WTC11 (cell line): ENCODE data around the gene HNRNPC. TPM values are rescaled to one million over a fixed set of nuclear protein-coding genes. Genes with fewer than 3 reads are reported as not detected.

Source experiments
- ATAC-seq: fragments of 200-7000 bp; cut with Tn5 transposase; 2 replicates; pipeline ENCODE4 v1.10.0; 2021; ENCODE audit warnings: mild to moderate bottlenecking, moderate library complexity
- CTCF ChIA-PET: fragments of 300-600 bp; sonication (Branson Sonifier 250); formaldehyde crosslinking; loops from one replicate; lab custom pipeline; 2021; ENCODE audit warnings: antibody characterized with exemption; lab: Charles Lee
- POLR2A ChIA-PET: fragments of 350-600 bp; sonication (Branson Sonifier 250); formaldehyde crosslinking; loops from one replicate; lab custom pipeline; 2021; ENCODE audit warnings: antibody characterized with exemption; lab: Charles Lee
- DNase-seq: peaks from one replicate; pipeline ENCODE4 v3.0.0; 2021; ENCODE audit warnings: low spot score
- H3K27ac Mint-ChIP-seq: 2 replicates; pipeline ENCODE4 v1.8.0; 2021; ENCODE audit warnings: mixed read lengths
- H3K27me3 Mint-ChIP-seq: 2 replicates; pipeline ENCODE4 v1.8.0; 2021; ENCODE audit warnings: low read depth, mild to moderate bottlenecking, moderate library complexity, mixed read lengths
- H3K36me3 Mint-ChIP-seq: 2 replicates; pipeline ENCODE4 v1.8.0; 2021; ENCODE audit warnings: mixed read lengths
- H3K4me1 Mint-ChIP-seq: 2 replicates; pipeline ENCODE4 v1.8.0; 2022; ENCODE audit warnings: mixed read lengths
- H3K4me3 Mint-ChIP-seq: 2 replicates; pipeline ENCODE4 v1.8.0; 2021; ENCODE audit warnings: mild to moderate bottlenecking, moderate library complexity, mixed read lengths
- H3K9me3 Mint-ChIP-seq: 2 replicates; pipeline ENCODE4 v1.8.0; 2021; ENCODE audit warnings: mixed read lengths
- CBFB ChIP-seq: sonication (generic); formaldehyde crosslinking; IDR thresholded peaks from 2 replicates; pipeline ENCODE4 v1.8.1; 2022; ENCODE audit warnings: mild to moderate bottlenecking, low read depth, missing genetic modification reagents
- CREB1 ChIP-seq: sonication (generic); formaldehyde crosslinking; IDR thresholded peaks from 2 replicates; pipeline ENCODE4 v1.8.0; 2023; ENCODE audit warnings: mild to moderate bottlenecking, missing genetic modification reagents
- ELF4 ChIP-seq: sonication (generic); formaldehyde crosslinking; IDR thresholded peaks from 2 replicates; pipeline ENCODE4 v1.8.1; 2022; ENCODE audit warnings: low read depth, mild to moderate bottlenecking, moderate library complexity, missing genetic modification reagents
- ESRRA ChIP-seq: sonication (generic); formaldehyde crosslinking; IDR thresholded peaks from 2 replicates; pipeline ENCODE4 v1.8.1; 2022; ENCODE audit warnings: mild to moderate bottlenecking, missing genetic modification reagents, borderline replicate concordance
- ETV6 ChIP-seq: sonication (generic); formaldehyde crosslinking; IDR thresholded peaks from 2 replicates; pipeline ENCODE4 v1.8.1; 2022; ENCODE audit warnings: mild to moderate bottlenecking, missing genetic modification reagents
- FOXP1 ChIP-seq: sonication (generic); formaldehyde crosslinking; IDR thresholded peaks from 2 replicates; pipeline ENCODE4 v1.8.0; 2022; ENCODE audit warnings: missing genetic modification reagents, mild to moderate bottlenecking, moderate library complexity, borderline replicate concordance
- GRHL2 ChIP-seq: fragments of 250-450 bp; sonication (Bioruptor Pico); IDR thresholded peaks from 2 replicates; pipeline ENCODE4 v1.8.0; 2022; ENCODE audit warnings: mild to moderate bottlenecking, moderate library complexity; ENCODE audit not compliant: insufficient replicate concordance, severe bottlenecking
- MLX ChIP-seq: sonication (generic); formaldehyde crosslinking; IDR thresholded peaks from 2 replicates; pipeline ENCODE4 v1.8.1; 2023; ENCODE audit warnings: mild to moderate bottlenecking, missing genetic modification reagents, moderate library complexity
- MXD4 ChIP-seq: fragments of 250-450 bp; sonication (Bioruptor Pico); IDR thresholded peaks from 2 replicates; pipeline ENCODE4 v1.8.0; 2021; ENCODE audit warnings: mild to moderate bottlenecking, moderate library complexity, borderline replicate concordance
- NFE2L1 ChIP-seq: sonication (generic); formaldehyde crosslinking; IDR thresholded peaks from 2 replicates; pipeline ENCODE4 v1.8.1; 2023; ENCODE audit warnings: missing genetic modification reagents
- PRDM15 ChIP-seq: sonication (generic); formaldehyde crosslinking; IDR thresholded peaks from 2 replicates; pipeline ENCODE4 v1.8.0; 2022; ENCODE audit warnings: missing genetic modification reagents
- RORB ChIP-seq: fragments of 250-450 bp; sonication (Bioruptor Pico); IDR thresholded peaks from 2 replicates; pipeline ENCODE4 v1.9.0; 2021; ENCODE audit warnings: mild to moderate bottlenecking
- SOX15 ChIP-seq: fragments of 250-450 bp; sonication (Bioruptor Pico); IDR thresholded peaks from 2 replicates; pipeline ENCODE4 v1.9.0; 2021; ENCODE audit warnings: mild to moderate bottlenecking
- ZBTB43 ChIP-seq: sonication (generic); formaldehyde crosslinking; IDR thresholded peaks from 2 replicates; pipeline ENCODE4 v1.8.1; 2023; ENCODE audit warnings: mild to moderate bottlenecking, missing genetic modification reagents
- ZMAT4 ChIP-seq: fragments of 250-450 bp; sonication (Bioruptor Pico); IDR thresholded peaks from 2 replicates; pipeline ENCODE4 v1.9.0; 2021; ENCODE audit warnings: mild to moderate bottlenecking
- ZNF121 ChIP-seq: sonication (generic); formaldehyde crosslinking; IDR thresholded peaks from 2 replicates; pipeline ENCODE4 v1.8.0; 2023; ENCODE audit warnings: missing genetic modification reagents
- ZNF263 ChIP-seq: sonication (generic); formaldehyde crosslinking; IDR thresholded peaks from 2 replicates; pipeline ENCODE4 v1.8.1; 2022; ENCODE audit warnings: low read depth, mild to moderate bottlenecking, moderate library complexity, missing genetic modification reagents
- ZNF396 ChIP-seq: fragments of 250-450 bp; sonication (Bioruptor Pico); IDR thresholded peaks from 2 replicates; pipeline ENCODE4 v1.8.0; 2021; ENCODE audit warnings: mild to moderate bottlenecking, moderate library complexity, borderline replicate concordance
- total RNA-seq: library from RNA; stranded (reverse); gene quantifications from 3 replicates; pipeline ENCODE4 v1.2.3, GENCODE V29; 2021
- TF ChIP-seq, protein P1 (sequence below): sonication (generic); formaldehyde crosslinking; IDR thresholded peaks from 2 replicates; pipeline ENCODE4 v1.8.1; 2022; ENCODE audit warnings: missing genetic modification reagents, borderline replicate concordance
- TF ChIP-seq, protein P2 (sequence below): sonication (generic); formaldehyde crosslinking; IDR thresholded peaks from 2 replicates; pipeline ENCODE4 v1.8.1; 2023; ENCODE audit warnings: mild to moderate bottlenecking, missing genetic modification reagents, moderate library complexity

Gene HNRNPC
- total RNA-seq, 1 experiment from 2014 or later = 982 TPM

GRCh38 chr14:21227150-21227549 is 42.1 kb downstream of the HNRNPC start:
- Mint-ChIP-seq H3K4me3 (no peak overlapping the region), H3K27me3 (no peaks in the 10 kb centered on the region), H3K4me1 (peaks cover 39% of the 10 kb centered on the region), H3K9me3 (no peaks in the 10 kb centered on the region), H3K27ac (peak overlapping the region; percentile 51), H3K36me3 (peaks cover 83% of the 10 kb centered on the region)
- POLR2A ChIA-PET = interaction anchor here (0.6 kb wide), 1 partner anchor 48 kb away, joined by 7 read pairs; no protein-coding TSS in a partner anchor
- CTCF ChIA-PET = no interaction called here
- TF ChIP-seq RORB (CRISPR knock-in tag) (no peak), ZBTB43 (CRISPR knock-in tag) (no peak), CBFB (CRISPR knock-in tag) (no peak), ZNF263 (CRISPR knock-in tag) (no peak), CREB1 (CRISPR knock-in tag) (no peak), MXD4 (CRISPR knock-in tag) (no peak), SOX15 (CRISPR knock-in tag) (no peak), ZMAT4 (CRISPR knock-in tag) (no peak), FOXP1 (no peak), PRDM15 (CRISPR knock-in tag) (no peak), ETV6 (no peak), NFE2L1 (no peak), ELF4 (CRISPR knock-in tag) (no peak), ZNF396 (CRISPR knock-in tag) (no peak), GRHL2 (CRISPR knock-in tag) (no peak), ESRRA (CRISPR knock-in tag) (no peak)
- TF ChIP-seq, protein P1, sequence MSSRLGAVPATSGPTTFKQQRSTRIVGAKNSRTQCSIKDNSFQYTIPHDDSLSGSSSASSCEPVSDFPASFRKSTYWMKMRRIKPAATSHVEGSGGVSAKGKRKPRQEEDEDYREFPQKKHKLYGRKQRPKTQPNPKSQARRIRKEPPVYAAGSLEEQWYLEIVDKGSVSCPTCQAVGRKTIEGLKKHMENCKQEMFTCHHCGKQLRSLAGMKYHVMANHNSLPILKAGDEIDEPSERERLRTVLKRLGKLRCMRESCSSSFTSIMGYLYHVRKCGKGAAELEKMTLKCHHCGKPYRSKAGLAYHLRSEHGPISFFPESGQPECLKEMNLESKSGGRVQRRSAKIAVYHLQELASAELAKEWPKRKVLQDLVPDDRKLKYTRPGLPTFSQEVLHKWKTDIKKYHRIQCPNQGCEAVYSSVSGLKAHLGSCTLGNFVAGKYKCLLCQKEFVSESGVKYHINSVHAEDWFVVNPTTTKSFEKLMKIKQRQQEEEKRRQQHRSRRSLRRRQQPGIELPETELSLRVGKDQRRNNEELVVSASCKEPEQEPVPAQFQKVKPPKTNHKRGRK (CRISPR knock-in tag) = no peak
- TF ChIP-seq, protein P2, sequence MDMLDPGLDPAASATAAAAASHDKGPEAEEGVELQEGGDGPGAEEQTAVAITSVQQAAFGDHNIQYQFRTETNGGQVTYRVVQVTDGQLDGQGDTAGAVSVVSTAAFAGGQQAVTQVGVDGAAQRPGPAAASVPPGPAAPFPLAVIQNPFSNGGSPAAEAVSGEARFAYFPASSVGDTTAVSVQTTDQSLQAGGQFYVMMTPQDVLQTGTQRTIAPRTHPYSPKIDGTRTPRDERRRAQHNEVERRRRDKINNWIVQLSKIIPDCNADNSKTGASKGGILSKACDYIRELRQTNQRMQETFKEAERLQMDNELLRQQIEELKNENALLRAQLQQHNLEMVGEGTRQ = no peak
- ATAC-seq (no peak), DNase-seq (no peak)

- Mint-ChIP-seq H3K9me3 (no peaks in the 10 kb centered on the region), H3K4me1 (peaks cover 39% of the 10 kb centered on the region), H3K27me3 (no peaks in the 10 kb centered on the region), H3K27ac (peak overlapping the region; percentile 57; the same call in 1 of the 2 replicates), H3K36me3 (peaks cover 82% of the 10 kb centered on the region), H3K4me3 (no peak overlapping the region)
- no peak for ATAC-seq
- DNase-seq = no peak
- POLR2A ChIA-PET = interaction anchor here (0.6 kb wide), 1 partner anchor 48 kb away, joined by 7 read pairs; no protein-coding TSS in a partner anchor
- CTCF ChIA-PET = no interaction called here
- TF ChIP-seq ZNF121 (CRISPR knock-in tag) (peak; percentile 74), MLX (CRISPR knock-in tag) (no peak)
Measured at GRCh38 chr14:21226467-21226866, 42.8 kb downstream of the HNRNPC start.
